ENCODE measurements around the gene PAF1.

- TF ChIP-seq, protein P1, sequence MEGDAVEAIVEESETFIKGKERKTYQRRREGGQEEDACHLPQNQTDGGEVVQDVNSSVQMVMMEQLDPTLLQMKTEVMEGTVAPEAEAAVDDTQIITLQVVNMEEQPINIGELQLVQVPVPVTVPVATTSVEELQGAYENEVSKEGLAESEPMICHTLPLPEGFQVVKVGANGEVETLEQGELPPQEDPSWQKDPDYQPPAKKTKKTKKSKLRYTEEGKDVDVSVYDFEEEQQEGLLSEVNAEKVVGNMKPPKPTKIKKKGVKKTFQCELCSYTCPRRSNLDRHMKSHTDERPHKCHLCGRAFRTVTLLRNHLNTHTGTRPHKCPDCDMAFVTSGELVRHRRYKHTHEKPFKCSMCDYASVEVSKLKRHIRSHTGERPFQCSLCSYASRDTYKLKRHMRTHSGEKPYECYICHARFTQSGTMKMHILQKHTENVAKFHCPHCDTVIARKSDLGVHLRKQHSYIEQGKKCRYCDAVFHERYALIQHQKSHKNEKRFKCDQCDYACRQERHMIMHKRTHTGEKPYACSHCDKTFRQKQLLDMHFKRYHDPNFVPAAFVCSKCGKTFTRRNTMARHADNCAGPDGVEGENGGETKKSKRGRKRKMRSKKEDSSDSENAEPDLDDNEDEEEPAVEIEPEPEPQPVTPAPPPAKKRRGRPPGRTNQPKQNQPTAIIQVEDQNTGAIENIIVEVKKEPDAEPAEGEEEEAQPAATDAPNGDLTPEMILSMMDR (IDR thresholded peaks at IDR 0.05): no peak
- TF ChIP-seq POLR2A (IDR thresholded peaks at IDR 0.05): no peak
These were observed 48.1 kb downstream of the PAF1 start for GRCh38 chr19:39342647-39343305.

Measured in breast epithelium (tissue), 3 donors.